HepG2 (cell line): ENCODE measurements around the gene PHLPP2. TPM values are rescaled to one million over a fixed set of nuclear protein-coding genes. Genes with fewer than 3 reads are reported as not detected.
A peak's percentile ranks its signal among the peaks of the same experiment; 100 is the strongest.

Experiments
- FOXC1 ChIP-seq: sonication (generic); formaldehyde crosslinking; IDR thresholded peaks from 2 replicates; pipeline ENCODE4 v1.8.0; 2022; ENCODE audit warnings: mild to moderate bottlenecking, missing genetic modification reagents, borderline replicate concordance
- IRX3 ChIP-seq: sonication (generic); formaldehyde crosslinking; IDR thresholded peaks from 2 replicates; pipeline ENCODE4 v1.8.1; 2023; ENCODE audit warnings: mild to moderate bottlenecking, low read depth, missing genetic modification reagents, borderline replicate concordance
- LCORL ChIP-seq, 2 experiments: fragments of 450-650 bp in 1 of 2; sonication (generic) in 1 of 2; formaldehyde crosslinking in 1 of 2; IDR thresholded peaks; 2 replicates each; pipeline versions ENCODE4 v1.5.0 to v1.6.1; 2017 to 2020; ENCODE audit warnings: antibody characterized with exemption in 1 of 2, missing genetic modification reagents in 1 of 2
- MLX ChIP-seq: IDR thresholded peaks from 2 replicates; pipeline ENCODE4 v1.6.1; 2016
- MTF2 ChIP-seq: sonication (generic); formaldehyde crosslinking; IDR thresholded peaks from 2 replicates; pipeline ENCODE4 v1.5.0; 2020; ENCODE audit warnings: missing genetic modification reagents, borderline replicate concordance
- MYC ChIP-seq: sonication (generic); formaldehyde crosslinking; IDR thresholded peaks from 2 replicates; pipeline ENCODE4 v1.9.0; 2021; ENCODE audit warnings: missing genetic modification reagents, borderline replicate concordance
- PAF1 ChIP-seq: IDR thresholded peaks from 2 replicates; pipeline ENCODE4 v1.6.1; 2016; ENCODE audit warnings: missing genetic modification reagents, missing compliant biosample characterization
- RARA ChIP-seq: IDR thresholded peaks from 2 replicates; pipeline ENCODE4 v1.6.1; 2016; ENCODE audit warnings: missing genetic modification reagents, missing compliant biosample characterization
- RELA ChIP-seq: sonication (generic); formaldehyde crosslinking; IDR thresholded peaks from 2 replicates; pipeline ENCODE4 v1.4.0; 2020; ENCODE audit warnings: missing genetic modification reagents
- RFXAP ChIP-seq: sonication (generic); formaldehyde crosslinking; IDR thresholded peaks from 2 replicates; pipeline ENCODE4 v1.4.0; 2020; ENCODE audit warnings: missing genetic modification reagents, borderline replicate concordance
- RNF2 ChIP-seq: fragments of 450-650 bp; conservative IDR thresholded peaks from 2 replicates; pipeline ENCODE4 v1.6.1; 2016; ENCODE audit warnings: low read depth
- SAFB2 ChIP-seq: sonication (generic); formaldehyde crosslinking; IDR thresholded peaks from 2 replicates; pipeline ENCODE4 v1.5.1; 2020; ENCODE audit warnings: missing genetic modification reagents, low read depth, mild to moderate bottlenecking, borderline replicate concordance
- SNRNP70 ChIP-seq: fragments of 200-400 bp; formaldehyde crosslinking; IDR thresholded peaks from 2 replicates; pipeline ENCODE4 v1.6.1; 2017; ENCODE audit warnings: mild to moderate bottlenecking, low read depth, low read length, moderate library complexity
- ZNF510 ChIP-seq: sonication (generic); formaldehyde crosslinking; IDR thresholded peaks from 2 replicates; pipeline ENCODE4 v1.4.0; 2020; ENCODE audit warnings: low read depth, mild to moderate bottlenecking, missing genetic modification reagents
- ZNF574 ChIP-seq: sonication (generic); formaldehyde crosslinking; IDR thresholded peaks from 2 replicates; pipeline ENCODE4 v1.4.0; 2020; ENCODE audit warnings: missing genetic modification reagents
- ZSCAN9 ChIP-seq: IDR thresholded peaks from 2 replicates; pipeline ENCODE4 v1.6.1; 2016; ENCODE audit warnings: borderline replicate concordance
- polyA plus RNA-seq, 8 experiments: library from polyadenylated mRNA; depleted of rRNA in 3 of 8; stranded (reverse) in 7 of 8; unstranded in 1 of 8; fragments of >200 nt; fragmentation: Illumina TruSeq in 4 of 8; extraction: Trizol in 4 of 8; gene quantifications; 2 replicates each; pipeline versions ENCODE4 v1.2.1 to v1.2.3, GENCODE V29; 2011 to 2016; ENCODE audit warnings: low read depth in 4 of 8, missing spikeins in 1 of 8, mixed read lengths in 1 of 8; ENCODE audit not compliant: insufficient read depth in 1 of 8
- total RNA-seq, 5 experiments: library from RNA; depleted of rRNA; stranded (reverse); fragments of >200 nt; fragmentation: Illumina TruSeq; extraction: Trizol; gene quantifications; 2 replicates each; pipeline ENCODE4 v1.2.3, GENCODE V29; 2016; ENCODE audit warnings: low read depth in 1 of 5
- TF ChIP-seq, protein P1 (sequence below): fragments of 450-650 bp; IDR thresholded peaks from 2 replicates; pipeline ENCODE4 v1.6.1; 2017; ENCODE audit warnings: mild to moderate bottlenecking
- TF ChIP-seq, protein P2 (sequence below): sonication (generic); formaldehyde crosslinking; IDR thresholded peaks from 2 replicates; pipeline ENCODE4 v1.4.0; 2020; ENCODE audit warnings: mild to moderate bottlenecking, missing genetic modification reagents

Gene PHLPP2
- total and polyA plus RNA-seq, 2 of the 13 experiments (the other 11 are each of a cell fraction or from before 2014, with no cell fraction given), result 8.9 TPM

DNA sequence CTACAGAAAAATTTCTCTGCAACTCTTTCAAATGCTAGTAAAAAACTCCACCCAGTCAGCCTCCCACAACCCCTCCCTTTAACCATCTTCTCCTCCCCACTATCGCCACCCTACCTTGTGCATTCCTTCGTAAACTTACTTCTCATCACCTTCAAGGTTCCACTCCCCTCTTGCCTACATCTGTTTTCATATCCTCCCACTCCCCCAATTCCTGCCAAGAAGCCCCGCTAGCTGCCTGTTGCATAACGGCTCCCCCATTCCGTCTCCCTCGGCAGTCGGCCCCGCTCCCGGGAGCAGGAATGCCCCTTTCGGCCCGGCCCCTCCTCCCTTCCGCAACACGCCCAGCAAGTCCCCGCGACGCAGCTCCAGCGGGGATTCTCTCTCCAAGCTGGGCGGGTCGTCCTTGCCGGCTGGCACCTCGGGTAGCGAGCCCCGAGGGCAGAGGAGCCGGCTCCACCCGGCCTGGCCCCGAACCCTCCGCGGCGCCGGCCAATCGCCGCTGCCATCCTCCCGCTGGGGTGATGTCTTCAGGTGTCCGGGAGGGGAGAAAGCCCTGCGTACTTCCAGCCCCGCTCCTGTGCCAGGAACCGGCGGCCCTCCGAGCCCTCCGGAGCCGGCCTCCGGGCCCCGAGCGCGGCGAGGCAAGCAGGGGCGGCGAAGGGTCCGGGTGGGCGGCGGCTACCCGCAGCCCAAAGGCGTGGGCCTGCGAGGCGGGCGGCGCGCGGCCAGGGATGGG is 1.5 kb downstream of the PHLPP2 start (continued):
- TF ChIP-seq LCORL (IDR thresholded peaks at IDR 0.05) (peak; percentile 83), LCORL (CRISPR knock-in tag; IDR thresholded peaks at IDR 0.05) (peak; percentile 44; the same call in 1 of the 2 replicates), FOXC1 (CRISPR knock-in tag) (peak; percentile 17; the same call in 1 of the 2 replicates), SNRNP70 (no peak), SAFB2 (CRISPR knock-in tag) (peak; percentile 88; the same call in 1 of the 2 replicates), ZSCAN9 (CRISPR knock-in tag) (no peak), IRX3 (CRISPR knock-in tag) (no peak), RNF2 (no peak), RELA (no peak; the same call in 1 of the 2 replicates), ZNF510 (CRISPR knock-in tag) (no peak), ZNF574 (CRISPR knock-in tag) (peak; percentile 54; the same call in 1 of the 2 replicates), MYC (CRISPR knock-in tag) (peak; percentile 49; the same call in 1 of the 2 replicates), MTF2 (CRISPR knock-in tag) (no peak; the same call in 1 of the 2 replicates), PAF1 (CRISPR knock-in tag) (no peak), RARA (CRISPR knock-in tag) (no peak), RFXAP (0 out of 2 replicates have a peak, but pooled peaks have one; percentile 21), MLX (CRISPR knock-in tag) (no peak; the same call in 1 of the 2 replicates)
- TF ChIP-seq, protein P1, sequence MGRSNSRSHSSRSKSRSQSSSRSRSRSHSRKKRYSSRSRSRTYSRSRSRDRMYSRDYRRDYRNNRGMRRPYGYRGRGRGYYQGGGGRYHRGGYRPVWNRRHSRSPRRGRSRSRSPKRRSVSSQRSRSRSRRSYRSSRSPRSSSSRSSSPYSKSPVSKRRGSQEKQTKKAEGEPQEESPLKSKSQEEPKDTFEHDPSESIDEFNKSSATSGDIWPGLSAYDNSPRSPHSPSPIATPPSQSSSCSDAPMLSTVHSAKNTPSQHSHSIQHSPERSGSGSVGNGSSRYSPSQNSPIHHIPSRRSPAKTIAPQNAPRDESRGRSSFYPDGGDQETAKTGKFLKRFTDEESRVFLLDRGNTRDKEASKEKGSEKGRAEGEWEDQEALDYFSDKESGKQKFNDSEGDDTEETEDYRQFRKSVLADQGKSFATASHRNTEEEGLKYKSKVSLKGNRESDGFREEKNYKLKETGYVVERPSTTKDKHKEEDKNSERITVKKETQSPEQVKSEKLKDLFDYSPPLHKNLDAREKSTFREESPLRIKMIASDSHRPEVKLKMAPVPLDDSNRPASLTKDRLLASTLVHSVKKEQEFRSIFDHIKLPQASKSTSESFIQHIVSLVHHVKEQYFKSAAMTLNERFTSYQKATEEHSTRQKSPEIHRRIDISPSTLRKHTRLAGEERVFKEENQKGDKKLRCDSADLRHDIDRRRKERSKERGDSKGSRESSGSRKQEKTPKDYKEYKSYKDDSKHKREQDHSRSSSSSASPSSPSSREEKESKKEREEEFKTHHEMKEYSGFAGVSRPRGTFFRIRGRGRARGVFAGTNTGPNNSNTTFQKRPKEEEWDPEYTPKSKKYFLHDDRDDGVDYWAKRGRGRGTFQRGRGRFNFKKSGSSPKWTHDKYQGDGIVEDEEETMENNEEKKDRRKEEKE, result no peak
- TF ChIP-seq, protein P2, sequence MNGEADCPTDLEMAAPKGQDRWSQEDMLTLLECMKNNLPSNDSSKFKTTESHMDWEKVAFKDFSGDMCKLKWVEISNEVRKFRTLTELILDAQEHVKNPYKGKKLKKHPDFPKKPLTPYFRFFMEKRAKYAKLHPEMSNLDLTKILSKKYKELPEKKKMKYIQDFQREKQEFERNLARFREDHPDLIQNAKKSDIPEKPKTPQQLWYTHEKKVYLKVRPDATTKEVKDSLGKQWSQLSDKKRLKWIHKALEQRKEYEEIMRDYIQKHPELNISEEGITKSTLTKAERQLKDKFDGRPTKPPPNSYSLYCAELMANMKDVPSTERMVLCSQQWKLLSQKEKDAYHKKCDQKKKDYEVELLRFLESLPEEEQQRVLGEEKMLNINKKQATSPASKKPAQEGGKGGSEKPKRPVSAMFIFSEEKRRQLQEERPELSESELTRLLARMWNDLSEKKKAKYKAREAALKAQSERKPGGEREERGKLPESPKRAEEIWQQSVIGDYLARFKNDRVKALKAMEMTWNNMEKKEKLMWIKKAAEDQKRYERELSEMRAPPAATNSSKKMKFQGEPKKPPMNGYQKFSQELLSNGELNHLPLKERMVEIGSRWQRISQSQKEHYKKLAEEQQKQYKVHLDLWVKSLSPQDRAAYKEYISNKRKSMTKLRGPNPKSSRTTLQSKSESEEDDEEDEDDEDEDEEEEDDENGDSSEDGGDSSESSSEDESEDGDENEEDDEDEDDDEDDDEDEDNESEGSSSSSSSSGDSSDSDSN (CRISPR knock-in tag), result peak; percentile 99
